GM21447 (cell line): ENCODE results near the gene CDK11A.

Experiments used
- ATAC-seq: cut with Tn5 transposase; IDR thresholded peaks from one replicate; pipeline ENCODE4 v1.9.1; 2021; ENCODE audit not compliant: unreplicated experiment

The CDK11A gene

GRCh38 chr1:1724035-1724864, at the start of gene CDK11A:
TSS of gene CDK11A (minus strand) at chr1:1724357. CDS start at chr1:1722818, 1,539 bp downstream.
- ATAC-seq: peak; percentile 85

- no peak for ATAC-seq
Measured at GRCh38 chr1:1773874-1774273, 49.7 kb upstream of the CDK11A start.

DNA sequence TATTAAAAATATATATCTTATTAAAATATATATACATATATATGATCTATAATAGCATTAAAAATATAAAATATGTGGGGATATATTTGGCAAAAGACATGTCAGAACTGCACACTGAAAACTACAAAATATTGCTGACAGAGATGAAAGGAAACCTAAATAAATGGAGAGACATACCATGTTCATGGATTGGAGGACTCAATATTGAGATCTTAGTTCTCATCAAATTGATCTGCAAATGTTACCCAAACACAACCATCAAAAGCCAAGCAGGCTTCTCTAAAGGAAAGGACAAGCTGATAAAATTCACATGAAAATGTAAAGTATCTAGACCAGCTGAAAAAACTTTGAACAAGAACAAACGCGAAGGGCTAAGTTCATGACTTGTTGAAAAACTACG, 46.9 kb upstream of the CDK11A start:
- no peak for ATAC-seq

- ATAC-seq: no peak
Measured at GRCh38 chr1:1770102-1770501, 45.9 kb upstream of the CDK11A start.

DNA sequence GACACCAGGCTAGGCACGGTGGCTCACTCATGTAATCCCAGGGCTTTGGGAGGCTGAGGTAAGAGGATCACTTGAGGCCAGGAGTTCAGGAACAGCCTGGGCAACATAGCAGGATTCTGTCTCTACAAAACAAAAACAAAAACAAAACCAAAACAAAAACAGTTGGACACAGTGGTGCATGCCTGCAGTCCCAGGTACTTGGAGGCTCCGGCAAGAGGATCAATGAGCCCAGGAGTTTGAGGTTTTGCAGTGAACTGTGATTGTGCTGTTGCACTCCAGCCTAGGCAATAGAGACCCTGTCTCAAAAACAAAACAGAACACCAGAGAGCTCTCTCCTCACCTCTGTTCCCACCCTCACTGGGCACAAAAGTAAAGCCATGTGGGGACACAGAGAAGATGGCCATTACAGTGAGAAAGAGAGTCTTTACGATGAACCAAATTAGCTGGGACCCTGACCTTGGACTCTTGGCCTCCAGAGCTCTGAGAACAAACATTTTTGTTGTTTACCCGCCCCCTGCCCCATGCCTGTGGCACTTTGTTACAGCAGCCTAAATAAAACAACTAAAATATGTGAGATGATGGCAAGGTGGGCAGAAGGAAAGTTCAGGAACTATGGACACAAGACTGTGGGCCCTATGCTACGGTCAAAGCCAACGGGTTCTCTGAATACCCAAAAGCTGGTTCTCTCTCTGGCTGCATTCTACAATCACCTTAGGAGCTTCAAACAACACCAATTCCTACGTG, 44.3 kb upstream of the CDK11A start:
- no peak for ATAC-seq

DNA sequence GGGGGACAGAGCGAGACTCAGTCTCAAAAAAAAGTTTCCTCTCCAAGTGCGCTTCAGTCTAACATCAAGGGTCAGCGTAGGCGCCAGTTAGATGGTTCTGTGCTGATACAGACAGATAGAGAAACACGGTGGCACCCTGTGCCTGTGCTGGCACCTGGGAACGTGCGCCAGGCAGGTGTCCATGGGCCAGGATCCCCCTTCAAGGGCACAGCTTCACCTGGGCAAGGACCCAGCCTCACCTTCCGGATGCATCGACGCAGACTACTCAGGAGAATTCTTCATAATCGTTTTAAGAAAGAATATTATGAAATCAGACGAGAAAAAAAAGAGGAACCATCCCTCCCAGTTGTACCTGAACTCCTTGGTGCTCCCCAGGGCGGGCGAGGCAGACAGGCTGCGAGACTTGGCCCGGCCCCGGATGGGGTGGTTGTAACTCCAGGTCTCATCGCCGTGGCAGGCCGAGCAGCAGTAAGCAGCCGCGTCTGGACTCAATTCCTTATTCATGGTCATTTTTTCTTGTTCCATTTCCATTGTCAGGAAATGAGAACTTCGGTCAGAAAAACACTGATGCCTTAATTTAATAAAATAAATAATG, 40.8 kb upstream of the CDK11A start:
- no peak for ATAC-seq

DNA sequence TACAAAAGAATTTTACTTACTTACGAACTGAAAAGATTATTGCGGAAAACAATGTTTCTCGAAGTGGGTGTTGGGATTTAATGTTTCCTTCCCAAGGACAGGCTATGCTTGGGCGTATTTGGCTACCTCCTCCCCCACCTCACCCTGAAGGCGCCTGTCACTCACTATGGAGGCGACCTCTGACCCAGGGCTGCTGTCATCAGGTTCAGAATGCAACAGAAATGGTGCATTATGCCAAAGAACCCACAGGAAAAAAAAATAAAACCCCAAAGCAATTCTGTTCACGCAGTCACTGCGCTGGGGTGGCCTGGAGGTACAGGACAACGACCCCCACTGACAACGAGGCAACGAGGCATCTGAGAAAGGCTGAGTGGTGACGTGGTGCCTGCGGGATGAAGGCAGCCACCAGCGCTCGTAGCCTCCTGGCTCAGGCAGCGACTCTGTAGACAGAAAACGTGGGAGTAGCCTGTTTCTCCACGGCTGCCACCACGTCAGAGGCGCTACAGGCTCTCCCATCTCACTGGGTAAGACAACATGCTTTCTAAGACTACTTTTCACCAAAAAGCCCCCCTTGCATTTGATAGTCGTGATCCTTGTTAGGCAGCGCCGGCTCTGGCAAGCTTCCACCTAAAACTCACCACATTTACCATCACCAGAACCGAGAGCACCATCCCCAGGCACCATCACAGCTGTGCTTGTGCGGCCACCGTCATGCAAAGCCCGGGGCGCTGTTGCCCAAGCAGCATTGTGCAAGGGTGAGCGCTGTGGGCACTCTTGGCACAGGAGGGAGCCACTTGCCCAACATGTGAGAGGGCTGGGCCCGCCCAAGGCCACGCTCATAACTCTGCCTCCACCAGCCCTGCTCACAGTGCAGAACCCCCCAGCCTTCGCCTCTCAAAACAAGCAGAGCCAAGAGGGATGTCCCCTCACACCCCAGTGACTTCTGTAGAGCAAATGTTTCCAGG, 39.8 kb upstream of the CDK11A start:
- ATAC-seq: no peak

GRCh38 chr1:1761504-1762376, 37.6 kb upstream of the CDK11A start:
- ATAC-seq: no peak

DNA sequence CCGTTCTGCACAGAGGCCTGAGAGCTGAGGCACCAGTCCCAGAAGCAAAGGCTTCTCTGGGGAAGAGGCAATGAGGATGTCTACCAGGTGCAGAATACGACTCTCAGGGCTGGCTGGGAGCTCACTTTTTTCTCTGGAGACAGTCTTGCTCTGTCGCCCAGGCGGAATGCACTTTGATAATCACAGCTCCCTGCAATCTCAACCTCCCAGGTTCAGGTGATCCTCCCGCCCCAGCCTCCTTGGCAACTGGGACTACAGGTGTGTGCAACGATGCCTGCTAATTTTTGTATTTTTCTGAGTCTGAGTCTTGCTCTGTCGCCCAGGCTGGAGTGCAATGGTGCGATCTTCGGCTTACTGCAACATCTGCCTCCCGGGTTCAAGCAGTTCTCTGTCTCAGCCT, 36.6 kb upstream of the CDK11A start:
- no peak for ATAC-seq

GRCh38 chr1:1760345-1760650, 36.1 kb upstream of the CDK11A start:
- ATAC-seq: no peak

DNA sequence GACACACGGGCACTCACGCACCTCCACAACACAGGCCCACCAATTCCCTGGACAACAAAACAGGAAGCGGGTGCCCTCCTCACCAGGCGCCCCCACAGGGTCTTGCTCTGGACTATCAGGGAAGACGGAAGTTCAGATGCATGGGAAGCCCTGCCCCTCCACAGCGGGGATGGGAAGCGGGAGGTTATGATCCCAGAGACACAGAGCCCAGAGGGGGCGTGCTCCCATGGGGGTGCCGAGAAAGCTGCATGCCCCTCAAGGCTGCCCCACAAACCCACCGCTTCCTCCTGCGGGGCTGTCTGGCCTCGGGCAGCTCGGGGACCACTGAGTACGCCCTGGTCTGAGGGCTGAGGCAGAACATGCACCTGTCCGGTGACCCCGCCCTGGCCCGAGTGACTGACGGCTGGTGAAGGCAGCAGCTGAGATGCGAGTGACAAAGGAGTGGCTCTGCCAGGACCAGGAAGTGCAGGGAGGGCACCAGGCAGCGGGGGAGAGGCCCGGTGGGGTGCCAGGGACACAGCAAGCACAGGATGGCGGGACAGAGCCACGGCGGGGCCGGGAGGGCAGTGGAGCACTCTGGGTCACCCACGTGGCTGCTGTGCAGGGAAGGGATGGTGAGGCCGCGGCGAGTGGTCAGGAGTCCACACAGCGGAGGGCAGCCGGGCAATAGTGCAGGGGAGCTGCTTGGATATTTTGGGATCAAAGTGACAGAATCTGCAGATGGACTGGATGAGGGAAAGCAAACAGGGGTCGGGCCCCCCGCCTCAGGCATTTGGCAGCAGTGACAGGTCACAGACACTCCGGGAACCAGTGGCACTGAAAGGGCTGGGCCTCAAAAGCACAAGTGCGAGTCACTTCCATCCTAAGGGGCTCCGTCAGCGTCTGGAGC, 35.5 kb upstream of the CDK11A start:
- ATAC-seq: no peak

- no peak for ATAC-seq
Measured at GRCh38 chr1:1758692-1759455, 34.7 kb upstream of the CDK11A start.

- no peak for ATAC-seq
Measured at GRCh38 chr1:1758059-1758621, 34.0 kb upstream of the CDK11A start.

DNA sequence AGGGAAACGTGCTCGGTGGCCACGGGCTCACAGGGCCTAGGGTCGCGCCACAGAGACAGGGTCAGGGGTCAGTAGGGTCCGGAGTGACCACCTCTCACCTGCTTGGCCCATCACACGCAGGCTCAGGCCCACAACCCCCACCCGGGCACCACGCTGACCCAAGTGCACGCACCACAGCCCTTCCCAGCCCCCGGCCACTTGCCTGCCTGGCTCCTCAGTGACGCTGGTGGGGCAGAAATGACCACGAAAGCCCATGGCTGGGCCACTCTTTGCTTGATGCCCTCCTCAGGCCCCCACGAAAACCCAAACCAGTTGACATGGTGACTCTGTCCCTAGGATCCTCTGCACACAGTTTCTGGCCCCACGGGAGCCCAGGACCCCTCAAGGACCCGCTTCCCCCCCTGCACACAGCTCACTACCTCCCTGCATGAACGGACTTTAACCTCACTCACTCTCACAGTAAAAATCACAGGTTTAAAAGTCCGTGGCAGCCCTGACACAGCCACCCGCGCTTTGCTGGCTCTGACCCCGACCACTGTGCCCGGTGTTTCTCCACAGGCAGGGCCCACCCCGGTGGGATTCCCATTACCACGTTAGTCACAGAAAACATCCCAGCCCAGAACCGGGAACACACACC, 33.4 kb upstream of the CDK11A start:
- ATAC-seq: no peak

- no peak for ATAC-seq
Measured at GRCh38 chr1:1756661-1757421, 32.7 kb upstream of the CDK11A start.

DNA sequence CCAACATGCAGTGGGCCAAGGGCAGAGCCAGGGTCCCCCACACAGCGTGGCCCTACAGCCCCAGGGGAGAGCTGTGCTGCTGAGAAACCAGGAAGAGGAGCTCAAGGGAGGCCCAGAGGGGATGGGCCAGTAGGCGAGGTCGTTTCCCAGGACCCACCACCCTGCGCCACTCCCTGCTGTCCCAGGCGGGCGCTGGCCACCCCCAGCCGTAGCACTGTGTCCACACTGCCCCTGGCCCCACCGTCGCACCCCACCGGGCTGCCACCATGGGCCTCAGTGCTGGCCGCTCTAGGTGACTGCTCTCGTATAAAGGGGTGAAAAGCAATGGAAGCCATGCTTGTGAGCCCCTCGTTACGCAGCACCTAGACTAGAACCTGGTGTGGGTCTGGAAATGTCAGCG, 31.7 kb upstream of the CDK11A start:
- no peak for ATAC-seq

DNA sequence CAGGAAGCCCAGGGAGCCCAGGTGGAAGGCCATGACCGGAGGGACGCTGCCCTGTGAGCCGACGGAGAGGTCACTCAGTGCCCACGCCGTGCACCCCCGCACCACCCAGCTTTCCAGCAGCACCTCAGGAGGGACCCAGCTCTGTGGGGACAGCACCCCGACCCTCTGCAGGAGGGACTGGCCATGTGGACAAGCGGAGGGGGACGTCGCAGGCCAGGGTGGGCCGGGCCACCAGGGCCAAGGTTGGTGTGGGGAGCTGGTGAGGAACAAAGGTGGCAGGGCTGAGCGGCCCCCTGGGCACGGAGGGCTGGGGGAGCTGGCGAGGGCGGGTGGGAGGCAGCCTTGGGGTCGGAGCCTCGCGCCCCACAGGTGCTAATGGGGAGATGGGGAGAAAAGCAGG, 31.3 kb upstream of the CDK11A start:
- no peak for ATAC-seq
